Activated CD8-positive, alpha-beta memory T cell treated with anti-CD3 and anti-CD28 coated beads, Interleukin-2, amount 10 ng/mL, durations not matched to agents 7 days and 5 days (primary cell): Measurements from ENCODE around the gene SORCS2. TPM values are rescaled to one million over a fixed set of nuclear protein-coding genes. Genes with fewer than 3 reads are reported as not detected.

ENCODE experiments used
- ATAC-seq: fragments of 150-1000 bp; cut with Tn5 transposase; one replicate; pipeline ENCODE4 v1.10.0; 2021; ENCODE audit warnings: moderate library complexity
- CTCF ChIA-PET: fragments of 350-600 bp; sonication (Branson Sonifier 250); formaldehyde crosslinking; loops from one replicate; lab custom pipeline; 2021; ENCODE audit warnings: antibody characterized with exemption; lab: Charles Lee
- DNase-seq: peaks from one replicate; pipeline ENCODE4 v3.0.0-alpha.2; 2020
- H3K27ac Mint-ChIP-seq: one replicate; pipeline ENCODE4 v1.8.0; 2021; ENCODE audit warnings: mild to moderate bottlenecking, mixed read lengths
- H3K27me3 Mint-ChIP-seq: one replicate; pipeline ENCODE4 v1.8.0; 2021; ENCODE audit warnings: mixed read lengths
- H3K36me3 Mint-ChIP-seq: one replicate; pipeline ENCODE4 v1.8.0; 2021; ENCODE audit warnings: mild to moderate bottlenecking, mixed read lengths
- H3K4me1 Mint-ChIP-seq: one replicate; pipeline ENCODE4 v1.8.0; 2021; ENCODE audit warnings: mixed read lengths
- H3K4me3 Mint-ChIP-seq: one replicate; pipeline ENCODE4 v1.8.0; 2021; ENCODE audit warnings: mild to moderate bottlenecking, moderate library complexity, mixed read lengths
- H3K9me3 Mint-ChIP-seq: one replicate; pipeline ENCODE4 v1.8.0; 2022; ENCODE audit warnings: low read depth, mixed read lengths
- total RNA-seq, 2 experiments: library from RNA; stranded (reverse); gene quantifications; one replicate each; pipeline ENCODE4 v1.2.3, GENCODE V29; 2021

Gene SORCS2
- total RNA-seq, 2 experiments from 2014 or later, result 0.05 to 0.06 TPM

DNA sequence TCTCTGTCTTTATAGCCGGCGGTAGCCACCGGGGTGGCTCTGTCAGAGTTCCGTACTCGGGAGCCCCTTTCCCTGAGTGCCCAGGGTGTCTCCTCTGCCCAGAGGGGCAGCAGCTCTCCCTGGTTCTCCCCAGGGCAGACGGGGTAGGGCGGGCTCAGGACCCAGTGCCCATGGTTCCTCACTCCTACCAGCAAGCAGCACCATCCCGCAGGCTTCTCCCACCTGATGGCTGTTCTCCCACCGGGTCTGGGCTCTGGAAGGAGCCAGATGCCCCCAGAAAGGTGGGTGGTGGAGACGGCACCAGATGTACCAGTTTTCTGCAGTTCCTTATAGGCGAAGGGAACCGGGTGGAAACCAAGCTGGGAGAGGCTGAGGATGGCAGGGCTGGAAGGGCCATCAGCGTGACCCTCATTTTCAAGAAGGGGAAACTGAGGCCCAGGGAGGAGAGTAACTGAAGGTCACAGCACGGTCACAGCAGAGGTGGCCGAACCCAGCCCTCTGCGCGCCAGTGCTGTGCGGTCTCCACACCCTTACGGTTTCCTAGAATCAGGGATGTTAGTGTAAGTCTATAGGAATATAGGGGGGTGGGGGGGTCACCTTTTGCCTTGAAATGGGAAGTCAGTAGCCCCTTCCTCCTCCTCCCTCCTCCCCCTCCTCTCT, 548.7 kb downstream of the SORCS2 start:
- Mint-ChIP-seq H3K4me3 (no peak overlapping the region), H3K9me3 (no peaks in the 10 kb centered on the region), H3K4me1 (no peaks in the 10 kb centered on the region), H3K27ac (no peak overlapping the region), H3K27me3 (no peaks in the 10 kb centered on the region), H3K36me3 (no peaks in the 10 kb centered on the region)
- CTCF ChIA-PET, result no interaction called here
- DNase-seq, result no peak
- no peak for ATAC-seq

DNA sequence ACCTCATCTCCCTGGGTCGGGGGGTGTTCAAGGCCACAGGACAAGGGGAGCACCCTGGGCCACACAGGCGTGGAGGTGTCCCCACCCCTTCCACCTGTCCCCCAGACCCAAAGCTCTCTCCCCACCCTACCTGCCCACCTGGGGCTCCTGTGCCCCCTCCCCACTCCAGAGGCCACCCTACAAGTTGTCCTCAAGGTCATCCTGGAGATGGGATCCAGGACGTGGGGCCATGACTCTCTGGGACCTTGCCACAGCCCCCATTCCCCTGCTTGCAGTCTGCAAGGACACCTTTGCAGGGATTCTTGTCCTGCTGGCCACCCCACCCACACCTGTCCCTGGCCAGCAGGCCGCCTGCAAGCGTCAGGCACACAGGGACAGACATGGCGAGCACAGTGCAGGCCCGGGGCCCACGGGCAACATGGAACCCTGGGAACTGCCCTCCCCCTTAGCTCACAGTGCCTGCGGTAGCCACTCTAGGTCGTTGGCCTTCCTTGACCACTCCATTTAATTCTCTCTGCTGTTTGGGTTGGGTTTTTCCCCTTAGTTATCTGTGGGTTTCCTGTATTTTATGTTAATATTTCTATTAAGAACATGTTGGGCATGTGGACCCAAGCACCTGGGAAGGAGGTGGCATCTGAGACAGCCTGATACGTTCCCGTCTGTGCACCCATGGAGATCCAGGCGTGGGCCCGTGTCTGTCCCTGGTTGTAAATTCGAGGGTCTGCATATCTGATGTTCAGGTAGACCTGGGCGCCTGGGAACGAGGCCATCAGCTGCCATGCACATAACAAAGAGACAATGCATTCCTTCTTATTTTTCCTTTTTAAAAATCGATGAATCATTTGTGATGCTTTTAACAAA, 549.8 kb downstream of the SORCS2 start:
- CTCF ChIA-PET, result no interaction called here
- Mint-ChIP-seq H3K27me3 (no peaks in the 10 kb centered on the region), H3K36me3 (no peaks in the 10 kb centered on the region), H3K27ac (no peak overlapping the region), H3K4me3 (no peak overlapping the region), H3K9me3 (no peaks in the 10 kb centered on the region), H3K4me1 (no peaks in the 10 kb centered on the region)
- DNase-seq (no peak), ATAC-seq (no peak)

DNA sequence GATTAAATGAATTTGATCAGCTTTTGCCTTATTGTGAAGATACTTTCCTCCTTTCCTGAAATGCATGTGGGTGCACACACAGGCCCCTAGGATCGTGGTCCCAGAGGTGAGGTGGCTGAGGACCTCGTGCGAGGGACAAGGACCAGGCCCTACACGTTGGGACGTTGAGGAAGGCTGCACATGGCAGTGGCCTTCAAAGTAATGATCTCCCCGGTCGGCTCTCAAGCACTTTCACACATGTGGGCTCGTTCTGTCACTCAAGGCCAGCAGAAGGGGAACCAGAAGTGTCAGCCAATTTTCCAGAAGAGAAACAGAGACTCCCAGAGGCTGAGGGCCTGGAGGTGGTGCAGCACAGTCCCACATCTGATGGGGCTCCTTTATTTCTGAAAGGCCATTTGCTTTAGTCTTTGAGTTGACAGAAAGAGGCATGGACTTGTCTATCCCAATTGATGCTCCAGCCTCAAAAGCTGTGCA, 550.5 kb downstream of the SORCS2 start:
- Mint-ChIP-seq H3K27me3 (no peaks in the 10 kb centered on the region), H3K9me3 (no peaks in the 10 kb centered on the region), H3K4me3 (no peak overlapping the region), H3K4me1 (no peaks in the 10 kb centered on the region), H3K27ac (no peak overlapping the region), H3K36me3 (no peaks in the 10 kb centered on the region)
- no peak for DNase-seq
- CTCF ChIA-PET, result no interaction called here
- ATAC-seq, result no peak

DNA sequence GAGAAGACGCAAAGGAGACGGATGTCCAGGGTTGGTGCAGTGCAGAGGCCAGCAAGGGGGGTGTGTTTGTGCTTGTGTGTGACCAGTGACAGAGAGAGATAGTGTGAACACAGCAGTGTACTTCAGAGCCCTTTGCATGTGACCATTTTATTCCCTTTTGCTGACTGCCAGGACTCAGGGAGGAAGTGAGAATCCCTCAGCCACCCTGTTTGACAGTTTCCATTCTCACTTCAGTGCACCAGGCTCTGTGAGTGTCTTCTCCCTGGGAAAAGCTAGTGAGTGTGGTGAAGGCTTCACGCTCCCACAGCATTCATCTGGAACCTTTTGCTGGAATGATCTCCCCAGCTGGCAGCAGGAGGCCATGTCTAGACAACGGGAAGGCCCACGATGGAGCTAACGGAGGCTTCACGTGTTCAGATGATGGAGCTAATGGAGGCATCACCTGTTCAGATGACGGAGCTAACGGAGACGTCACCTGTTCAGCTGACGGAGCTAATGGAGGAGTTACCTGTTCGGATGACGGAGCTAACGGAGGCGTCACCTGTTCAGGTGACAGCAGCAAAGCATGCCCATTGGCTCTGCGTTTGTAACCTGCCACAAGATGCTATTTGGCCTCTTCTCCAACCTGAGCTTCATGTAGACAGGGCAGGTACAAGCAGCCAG, 551.9 kb downstream of the SORCS2 start:
- Mint-ChIP-seq H3K27ac (no peak overlapping the region), H3K4me3 (no peak overlapping the region), H3K4me1 (no peaks in the 10 kb centered on the region), H3K27me3 (no peaks in the 10 kb centered on the region), H3K9me3 (no peaks in the 10 kb centered on the region), H3K36me3 (no peaks in the 10 kb centered on the region)
- ATAC-seq (no peak), DNase-seq (no peak)
- CTCF ChIA-PET, result no interaction called here

- Mint-ChIP-seq H3K36me3 (no peaks in the 10 kb centered on the region), H3K27me3 (no peaks in the 10 kb centered on the region), H3K9me3 (no peaks in the 10 kb centered on the region), H3K4me1 (no peaks in the 10 kb centered on the region), H3K27ac (no peak overlapping the region), H3K4me3 (no peak overlapping the region)
- DNase-seq (no peak), ATAC-seq (no peak)
- CTCF ChIA-PET, result no interaction called here
Observed at GRCh38 chr4:7745301-7745885, 553.1 kb downstream of the SORCS2 start.

DNA sequence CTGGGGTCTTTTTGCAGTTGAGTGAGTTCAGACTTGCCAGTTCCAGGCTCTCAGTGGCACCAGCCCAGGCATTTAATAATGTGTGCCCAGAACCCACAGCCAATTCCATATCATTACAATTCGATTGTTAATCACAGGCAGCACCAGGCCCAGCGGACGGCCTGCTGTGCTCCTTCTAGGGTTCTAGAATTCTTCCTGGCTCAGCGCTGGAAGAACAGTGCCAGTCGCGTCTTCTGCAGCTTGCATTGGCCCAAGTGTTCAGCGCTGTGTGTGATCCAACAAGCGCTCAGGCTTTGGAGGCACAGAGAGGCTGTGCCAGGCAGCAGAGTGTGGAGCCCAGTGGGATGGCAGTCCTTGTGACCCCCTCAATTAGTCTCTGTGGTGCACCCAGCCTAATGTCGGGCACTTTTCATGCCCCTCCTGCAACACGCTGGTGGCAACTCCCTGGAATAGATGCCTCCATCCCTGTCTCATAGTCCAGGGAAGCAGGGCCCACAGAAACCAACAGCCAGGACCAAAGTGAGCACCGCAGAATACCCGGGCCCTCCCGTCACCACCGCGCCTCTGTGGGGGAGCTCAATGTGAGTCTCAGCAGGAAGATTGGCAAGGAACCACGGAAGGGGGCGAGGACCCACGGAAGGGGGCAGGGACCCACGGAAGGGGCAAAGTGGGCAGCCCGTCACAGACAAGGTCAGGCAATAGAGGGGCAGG, 554.2 kb downstream of the SORCS2 start:
- DNase-seq (no peak), ATAC-seq (no peak)
- H3K9me3 Mint-ChIP-seq, result no peaks in the 10 kb centered on the region
- no peaks in the 10 kb centered on the region for H3K27me3 Mint-ChIP-seq
- no peak overlapping the region for H3K27ac Mint-ChIP-seq
- no peaks in the 10 kb centered on the region for H3K36me3 Mint-ChIP-seq
- H3K4me1 Mint-ChIP-seq, result no peaks in the 10 kb centered on the region
- H3K4me3 Mint-ChIP-seq, result no peak overlapping the region
- CTCF ChIA-PET, result no interaction called here

DNA sequence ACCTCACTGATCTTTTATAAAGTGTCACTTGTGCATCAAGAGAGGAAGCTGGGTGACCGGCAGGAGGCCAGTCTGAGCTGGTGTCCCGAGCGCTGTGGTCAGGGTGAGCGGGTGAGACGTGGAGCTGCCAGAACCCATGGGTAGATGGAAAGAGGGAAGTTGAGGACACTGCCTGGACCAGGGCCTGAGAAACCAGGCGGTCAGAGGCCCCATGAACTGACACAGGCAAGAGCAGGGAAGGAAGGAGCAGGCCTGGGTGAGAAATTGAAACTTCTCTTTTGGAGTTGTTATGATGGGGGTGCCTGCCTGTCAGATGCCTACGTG, 554.7 kb downstream of the SORCS2 start:
- no peaks in the 10 kb centered on the region for H3K36me3 Mint-ChIP-seq
- no peaks in the 10 kb centered on the region for H3K4me1 Mint-ChIP-seq
- ATAC-seq (no peak), DNase-seq (no peak)
- no peaks in the 10 kb centered on the region for H3K27me3 Mint-ChIP-seq
- H3K27ac Mint-ChIP-seq, result no peak overlapping the region
- CTCF ChIA-PET, result no interaction called here
- H3K4me3 Mint-ChIP-seq, result no peak overlapping the region
- no peaks in the 10 kb centered on the region for H3K9me3 Mint-ChIP-seq

- CTCF ChIA-PET, result no interaction called here
- H3K4me1 Mint-ChIP-seq, result no peaks in the 10 kb centered on the region
- no peak for DNase-seq
- no peaks in the 10 kb centered on the region for H3K27me3 Mint-ChIP-seq
- H3K27ac Mint-ChIP-seq, result no peak overlapping the region
- H3K36me3 Mint-ChIP-seq, result no peaks in the 10 kb centered on the region
- H3K9me3 Mint-ChIP-seq, result no peaks in the 10 kb centered on the region
- ATAC-seq, result no peak
- H3K4me3 Mint-ChIP-seq, result no peak overlapping the region
Observed at GRCh38 chr4:7747566-7747965, 555.2 kb downstream of the SORCS2 start.

DNA sequence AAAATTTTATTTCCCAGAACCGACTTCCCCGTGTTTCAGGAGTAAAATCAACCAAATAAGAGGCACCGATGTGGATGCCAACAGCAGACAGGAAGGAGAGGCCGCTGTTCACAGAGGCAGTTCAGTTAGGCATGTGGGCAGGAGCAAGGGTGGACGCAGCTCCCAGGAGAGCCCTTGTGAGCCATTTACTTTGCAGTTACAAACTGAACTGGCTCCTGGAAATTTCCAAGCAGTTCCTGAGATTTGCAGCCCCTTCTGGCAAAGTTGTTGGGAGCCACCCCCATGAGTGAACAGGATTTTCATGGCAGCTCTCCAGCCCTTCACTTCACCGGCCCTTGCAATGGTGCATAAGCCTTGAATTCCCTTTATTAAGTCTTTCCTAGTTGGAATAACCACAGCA, 558.2 kb downstream of the SORCS2 start:
- no peak for ATAC-seq
- no peak for DNase-seq
- H3K4me1 Mint-ChIP-seq, result no peaks in the 10 kb centered on the region
- no peak overlapping the region for H3K4me3 Mint-ChIP-seq
- H3K9me3 Mint-ChIP-seq, result no peaks in the 10 kb centered on the region
- H3K27me3 Mint-ChIP-seq, result no peaks in the 10 kb centered on the region
- H3K27ac Mint-ChIP-seq, result no peak overlapping the region
- no peaks in the 10 kb centered on the region for H3K36me3 Mint-ChIP-seq
- CTCF ChIA-PET, result interaction anchor here (0.8 kb wide), 1 partner anchor 30 kb away, joined by 3 read pairs; no protein-coding TSS in a partner anchor

DNA sequence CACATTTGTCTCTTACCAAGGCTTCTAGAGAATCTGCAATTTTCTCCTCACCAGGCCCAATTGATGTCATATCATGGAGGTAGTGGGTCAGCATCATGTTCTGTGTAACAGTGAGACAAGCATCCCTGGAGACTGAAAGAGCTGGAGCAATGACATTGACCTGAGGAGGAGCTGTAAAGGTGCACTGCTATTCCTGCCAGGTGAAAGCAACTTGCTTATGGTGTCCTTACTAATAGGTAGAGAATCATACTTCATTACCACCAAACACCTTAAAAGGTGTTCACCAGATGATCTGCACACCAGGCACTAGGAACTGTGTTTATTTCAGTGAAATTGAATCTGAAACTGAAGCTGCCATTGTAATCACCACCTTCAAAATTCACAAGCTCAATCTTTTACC, 558.6 kb downstream of the SORCS2 start:
- H3K4me3 Mint-ChIP-seq, result no peak overlapping the region
- H3K27ac Mint-ChIP-seq, result no peak overlapping the region
- H3K27me3 Mint-ChIP-seq, result no peaks in the 10 kb centered on the region
- H3K4me1 Mint-ChIP-seq, result no peaks in the 10 kb centered on the region
- ATAC-seq (no peak), DNase-seq (no peak)
- H3K36me3 Mint-ChIP-seq, result no peaks in the 10 kb centered on the region
- CTCF ChIA-PET, result interaction anchor here (0.8 kb wide), 1 partner anchor 31 kb away, joined by 3 read pairs; no protein-coding TSS in a partner anchor
- no peaks in the 10 kb centered on the region for H3K9me3 Mint-ChIP-seq

- Mint-ChIP-seq H3K27me3 (no peaks in the 10 kb centered on the region), H3K27ac (no peak overlapping the region), H3K9me3 (no peaks in the 10 kb centered on the region), H3K4me3 (no peak overlapping the region), H3K4me1 (no peaks in the 10 kb centered on the region), H3K36me3 (no peaks in the 10 kb centered on the region)
- no peak for ATAC-seq
- DNase-seq, result no peak
- CTCF ChIA-PET, result no interaction called here
Observed at GRCh38 chr4:7752649-7753048, 560.3 kb downstream of the SORCS2 start.

- Mint-ChIP-seq H3K27ac (no peak overlapping the region), H3K9me3 (no peaks in the 10 kb centered on the region), H3K4me1 (no peaks in the 10 kb centered on the region), H3K4me3 (no peak overlapping the region), H3K36me3 (no peaks in the 10 kb centered on the region), H3K27me3 (no peaks in the 10 kb centered on the region)
- no peak for ATAC-seq
- no peak for DNase-seq
- CTCF ChIA-PET, result no interaction called here
Observed at GRCh38 chr4:7753271-7753670, 560.9 kb downstream of the SORCS2 start.

DNA sequence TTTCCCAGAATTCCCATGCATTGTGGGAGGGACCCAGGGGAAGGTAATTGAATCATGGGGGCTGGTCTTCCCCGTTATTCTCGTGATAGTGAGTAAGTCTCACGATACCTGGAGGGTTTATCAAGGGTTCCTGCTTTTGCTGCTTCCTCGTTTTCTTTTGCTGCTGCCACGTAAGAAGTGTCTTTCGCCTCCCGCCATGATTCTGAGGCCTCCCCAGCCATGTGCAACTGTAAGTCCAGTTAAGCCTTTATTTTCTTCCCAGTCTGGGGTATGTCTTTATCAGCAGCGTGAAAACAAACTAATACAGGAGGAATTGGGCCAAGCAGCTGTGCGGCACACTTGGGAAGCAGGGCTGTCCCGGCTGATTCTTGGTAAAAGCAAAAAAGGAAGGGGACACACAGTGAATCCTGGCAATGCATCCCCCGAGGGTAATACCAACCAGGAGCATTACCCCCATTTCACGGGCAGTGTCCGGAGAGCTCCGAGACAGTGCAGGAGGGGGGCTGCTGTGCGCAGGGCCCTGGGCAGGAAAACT, 561.7 kb downstream of the SORCS2 start:
- Mint-ChIP-seq H3K36me3 (no peaks in the 10 kb centered on the region), H3K27me3 (no peaks in the 10 kb centered on the region), H3K4me3 (no peak overlapping the region), H3K4me1 (peaks cover 3% of the 10 kb centered on the region), H3K27ac (no peak overlapping the region), H3K9me3 (no peaks in the 10 kb centered on the region)
- CTCF ChIA-PET, result interaction anchor here (0.9 kb wide), 1 partner anchor 77 kb away, joined by 3 read pairs; no protein-coding TSS in a partner anchor
- no peak for DNase-seq
- ATAC-seq, result no peak
